Neural progenitor cell (in vitro differentiated cells): ENCODE data around the gene PTK6.

Source experiments
- EZH2 ChIP-seq: fragments of 200-600 bp; sonication (generic); IDR thresholded peaks from 2 replicates; pipeline ENCODE4 v1.6.1; 2017; ENCODE audit warnings: antibody characterized with exemption, mild to moderate bottlenecking, moderate library complexity
- EZH2phosphoT487 ChIP-seq: fragments of 200-600 bp; sonication (generic); IDR thresholded peaks from 2 replicates; pipeline ENCODE4 v1.6.1; 2017; ENCODE audit warnings: antibody characterized with exemption
- TF ChIP-seq, protein P1 (sequence below): fragments of 200-600 bp; sonication (generic); IDR thresholded peaks from 2 replicates; pipeline ENCODE4 v1.5.1; 2017; ENCODE audit warnings: antibody characterized with exemption, mild to moderate bottlenecking

DNA sequence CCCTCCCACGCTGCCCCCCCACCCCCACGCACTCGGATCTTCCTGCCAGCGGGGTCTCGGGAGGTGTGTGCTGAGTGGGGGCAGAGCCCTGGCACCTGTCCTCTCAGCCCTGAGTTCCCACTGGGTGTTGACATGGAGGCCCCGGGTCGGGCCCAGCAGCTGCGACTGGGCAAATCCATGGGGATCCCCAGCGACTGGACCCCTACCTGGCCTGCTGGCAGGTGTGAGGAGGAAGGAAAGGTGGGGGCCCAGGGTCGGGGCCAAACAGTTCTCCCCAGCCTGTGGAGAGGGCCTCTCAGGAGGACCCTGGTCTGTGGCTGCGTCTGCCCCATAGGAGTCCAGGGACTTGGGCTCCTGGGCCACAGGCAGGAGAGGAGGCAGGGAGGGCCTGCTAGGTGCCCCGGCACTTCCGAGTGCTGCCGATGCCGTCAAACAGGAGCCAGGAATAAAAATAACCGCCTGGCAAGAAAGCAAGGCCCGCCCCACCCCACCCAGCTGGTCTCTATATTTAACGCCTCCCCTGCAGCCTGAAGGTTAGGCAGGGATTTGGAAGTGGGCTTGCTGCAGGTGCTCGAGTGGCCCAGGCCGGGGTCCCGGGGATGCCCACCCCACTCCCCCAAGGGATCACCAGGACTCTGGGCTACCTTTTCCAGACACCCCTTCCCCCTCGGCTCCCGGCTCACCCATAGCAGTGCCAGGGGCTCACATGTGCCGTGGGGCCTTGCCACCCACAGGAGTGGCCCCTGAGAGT is 36.9 kb downstream of the PTK6 start:
- TF ChIP-seq, protein P1, sequence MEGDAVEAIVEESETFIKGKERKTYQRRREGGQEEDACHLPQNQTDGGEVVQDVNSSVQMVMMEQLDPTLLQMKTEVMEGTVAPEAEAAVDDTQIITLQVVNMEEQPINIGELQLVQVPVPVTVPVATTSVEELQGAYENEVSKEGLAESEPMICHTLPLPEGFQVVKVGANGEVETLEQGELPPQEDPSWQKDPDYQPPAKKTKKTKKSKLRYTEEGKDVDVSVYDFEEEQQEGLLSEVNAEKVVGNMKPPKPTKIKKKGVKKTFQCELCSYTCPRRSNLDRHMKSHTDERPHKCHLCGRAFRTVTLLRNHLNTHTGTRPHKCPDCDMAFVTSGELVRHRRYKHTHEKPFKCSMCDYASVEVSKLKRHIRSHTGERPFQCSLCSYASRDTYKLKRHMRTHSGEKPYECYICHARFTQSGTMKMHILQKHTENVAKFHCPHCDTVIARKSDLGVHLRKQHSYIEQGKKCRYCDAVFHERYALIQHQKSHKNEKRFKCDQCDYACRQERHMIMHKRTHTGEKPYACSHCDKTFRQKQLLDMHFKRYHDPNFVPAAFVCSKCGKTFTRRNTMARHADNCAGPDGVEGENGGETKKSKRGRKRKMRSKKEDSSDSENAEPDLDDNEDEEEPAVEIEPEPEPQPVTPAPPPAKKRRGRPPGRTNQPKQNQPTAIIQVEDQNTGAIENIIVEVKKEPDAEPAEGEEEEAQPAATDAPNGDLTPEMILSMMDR: no peak
- no peak for TF ChIP-seq EZH2
- TF ChIP-seq EZH2phosphoT487: no peak
